Stimulated activated CD4-positive, alpha-beta T cell treated with anti-CD3 and anti-CD28 coated beads, Interleukin-12 subunit alpha, Interleukin-12 subunit beta, amount 100 ng/mL, for 4 hours (primary cell): ENCODE data around the gene KIAA1755.

Source experiments
- DNase-seq: peaks from one replicate; pipeline ENCODE4 v3.0.0-alpha.2; 2020

Gene KIAA1755

GRCh38 chr20:38231531-38232121, 28.9 kb downstream of the KIAA1755 start:
- no peak for DNase-seq

GRCh38 chr20:38230957-38231526, 29.5 kb downstream of the KIAA1755 start:
- DNase-seq, result no peak

- DNase-seq, result no peak
Measured at GRCh38 chr20:38230253-38230551, 30.3 kb downstream of the KIAA1755 start.

GRCh38 chr20:38229376-38230252, 30.9 kb downstream of the KIAA1755 start:
- no peak for DNase-seq

- DNase-seq, result no peak
Measured at GRCh38 chr20:38228436-38228835, 32.1 kb downstream of the KIAA1755 start.

GRCh38 chr20:38227420-38228360, 32.8 kb downstream of the KIAA1755 start:
- DNase-seq, result no peak

- DNase-seq, result no peak
Measured at GRCh38 chr20:38226553-38226952, 34.0 kb downstream of the KIAA1755 start.

GRCh38 chr20:38225900-38226263, 34.7 kb downstream of the KIAA1755 start:
- DNase-seq, result no peak

- no peak for DNase-seq
Measured at GRCh38 chr20:38225240-38225899, 35.2 kb downstream of the KIAA1755 start.

GRCh38 chr20:38224531-38224930, 36.0 kb downstream of the KIAA1755 start:
- no peak for DNase-seq

- DNase-seq, result no peak
Measured at GRCh38 chr20:38223743-38224100, 36.8 kb downstream of the KIAA1755 start.

GRCh38 chr20:38222923-38223742, 37.4 kb downstream of the KIAA1755 start:
- DNase-seq, result no peak

- DNase-seq, result peak; percentile 55
Measured at GRCh38 chr20:38222231-38222922, 38.2 kb downstream of the KIAA1755 start.

- DNase-seq, result peak; percentile 67
Measured at GRCh38 chr20:38221119-38221589, 39.4 kb downstream of the KIAA1755 start.

- no peak for DNase-seq
Measured at GRCh38 chr20:38220587-38221118, 39.9 kb downstream of the KIAA1755 start.

GRCh38 chr20:38219006-38219950, 41.3 kb downstream of the KIAA1755 start:
- no peak for DNase-seq

GRCh38 chr20:38218566-38218885, 42.0 kb downstream of the KIAA1755 start:
- no peak for DNase-seq

GRCh38 chr20:38217791-38218565, 42.6 kb downstream of the KIAA1755 start:
- no peak for DNase-seq
